ENCODE data around the gene ANO6.
"Not testable (repeated sequence)": the region's sequence is repeated elsewhere in the genome, so short reads cannot be mapped to it uniquely, and the experiment has no call there.

The ANO6 gene

GRCh38 chr12:45215419-45216229 lies at the start of gene ANO6:
TSS of gene ANO6 (plus strand) at chr12:45216095. CDS start at chr12:45216322, 227 bp downstream.
- peak; percentile 92 to 96 for DNase-seq

GRCh38 chr12:45168976-45169375 lies 46.9 kb upstream of the ANO6 start:
- DNase-seq = no peak

GRCh38 chr12:45170456-45171042 lies 45.3 kb upstream of the ANO6 start:
- DNase-seq = peak; percentile 39 to 84

- DNase-seq = not testable (repeated sequence)
These were observed 42.6 kb upstream of the ANO6 start for GRCh38 chr12:45173293-45173692.

GRCh38 chr12:45174595-45174994 lies 41.3 kb upstream of the ANO6 start:
- no peak for DNase-seq

- no peak for DNase-seq
These were observed 37.1 kb upstream of the ANO6 start for GRCh38 chr12:45178771-45179170.

GRCh38 chr12:45182511-45182910 lies 33.4 kb upstream of the ANO6 start:
- no peak for DNase-seq

GRCh38 chr12:45183246-45183645 lies 32.6 kb upstream of the ANO6 start:
- DNase-seq = no peak

GRCh38 chr12:45184147-45184963 lies 31.5 kb upstream of the ANO6 start:
- DNase-seq = no peak

GRCh38 chr12:45186762-45187161 lies 29.1 kb upstream of the ANO6 start:
- no peak for DNase-seq

- no peak for DNase-seq
These were observed 26.0 kb upstream of the ANO6 start for GRCh38 chr12:45189766-45190403.

- no peak for DNase-seq
These were observed 24.7 kb upstream of the ANO6 start for GRCh38 chr12:45191239-45191638.

GRCh38 chr12:45192707-45193106 lies 23.2 kb upstream of the ANO6 start:
- DNase-seq = no peak

GRCh38 chr12:45200491-45201043 lies 15.3 kb upstream of the ANO6 start:
- DNase-seq = no peak

- no peak for DNase-seq
These were observed 12.1 kb upstream of the ANO6 start for GRCh38 chr12:45203767-45204166.

- DNase-seq = no peak
These were observed 11.1 kb upstream of the ANO6 start for GRCh38 chr12:45204757-45205156.

- DNase-seq = no peak
These were observed 10.6 kb upstream of the ANO6 start for GRCh38 chr12:45205165-45205825.

- DNase-seq = no peak
These were observed 7.0 kb upstream of the ANO6 start for GRCh38 chr12:45208604-45209487.

- no peak for DNase-seq
These were observed 6.1 kb upstream of the ANO6 start for GRCh38 chr12:45209784-45210183.

- no peak for DNase-seq
These were observed 3.8 kb upstream of the ANO6 start for GRCh38 chr12:45212064-45212463.

- no peak for DNase-seq
These were observed 2.8 kb upstream of the ANO6 start for GRCh38 chr12:45213107-45213506.
